Fibroblast of lung (primary cell): ENCODE data around the gene BYSL. TPM values are rescaled to one million over a fixed set of nuclear protein-coding genes. Genes with fewer than 3 reads are reported as not detected.

ENCODE experiments used
- DNase-seq, 2 donors: peaks; one replicate each; pipeline versions ENCODE4 v3.0.0 to v3.0.0-alpha.2; 2010; ENCODE audit warnings: low read depth in 2 of 2
- H2AFZ ChIP-seq: 2 replicates; pipeline ENCODE4 v1.5.1; 2012; ENCODE audit warnings: low read length, control low read depth, inconsistent platforms
- H3K27ac ChIP-seq: 2 replicates; pipeline ENCODE4 v1.5.1; 2011; ENCODE audit warnings: low read length, control low read depth; ENCODE audit not compliant: insufficient read depth
- H3K27me3 ChIP-seq: 2 replicates; pipeline ENCODE4 v1.5.1; 2011; ENCODE audit warnings: mild to moderate bottlenecking, low read length; ENCODE audit not compliant: control insufficient read depth, insufficient read depth
- H3K36me3 ChIP-seq: 2 replicates; pipeline ENCODE4 v1.5.1; 2011; ENCODE audit warnings: low read length; ENCODE audit not compliant: control insufficient read depth, insufficient read depth
- H3K4me1 ChIP-seq: 2 replicates; pipeline ENCODE4 v1.5.1; 2011; ENCODE audit warnings: low read length; ENCODE audit not compliant: control insufficient read depth, insufficient read depth; ENCODE audit errors: extremely low read depth
- H3K4me2 ChIP-seq: 2 replicates; pipeline ENCODE4 v1.5.1; 2011; ENCODE audit warnings: low read length, control low read depth; ENCODE audit not compliant: insufficient read depth; ENCODE audit errors: extremely low read depth
- H3K4me3 ChIP-seq, 4 experiments: fragments of 200-600 bp in 1 of 4; sonication (generic) in 1 of 4; replicated peaks in 1 of 4; 2 replicates each; pipeline ENCODE4 v1.5.1; 2011 to 2016; ENCODE audit warnings: low read length in 4 of 4, low read depth in 3 of 4, mild to moderate bottlenecking in 3 of 4, control low read depth in 2 of 4, inconsistent platforms in 1 of 4, mixed read lengths in 1 of 4; ENCODE audit not compliant: insufficient read depth in 1 of 4; ENCODE audit errors: control extremely low read depth in 1 of 4
- H3K79me2 ChIP-seq: 2 replicates; pipeline ENCODE4 v1.5.1; 2012; ENCODE audit warnings: mild to moderate bottlenecking, low read length, inconsistent platforms; ENCODE audit not compliant: control insufficient read depth, insufficient read depth
- H3K9ac ChIP-seq: 2 replicates; pipeline ENCODE4 v1.5.1; 2011; ENCODE audit warnings: mild to moderate bottlenecking, low read length, control low read depth; ENCODE audit not compliant: insufficient read depth
- H3K9me3 ChIP-seq: 2 replicates; pipeline ENCODE4 v1.5.1; 2012; ENCODE audit warnings: low read depth, low read length; ENCODE audit not compliant: control insufficient read depth, insufficient read depth
- H4K20me1 ChIP-seq: 2 replicates; pipeline ENCODE4 v1.5.1; 2011; ENCODE audit warnings: low read length; ENCODE audit not compliant: control insufficient read depth, insufficient read depth; ENCODE audit errors: extremely low read depth
- CTCF ChIP-seq, 2 donors: IDR thresholded peaks in 1 of 2; conservative IDR thresholded peaks in 1 of 2; 1 replicate in 1 of 2; 2 replicates in 1 of 2; pipeline ENCODE4 v1.5.1; 2011 to 2012; ENCODE audit warnings: low read length in 2 of 2, control low read depth in 1 of 2, inconsistent platforms in 1 of 2, low read depth in 1 of 2, mild to moderate bottlenecking in 1 of 2
- EZH2 ChIP-seq: IDR thresholded peaks from 2 replicates; pipeline ENCODE4 v1.5.1; 2012; ENCODE audit warnings: low read length, control low read depth, mild to moderate bottlenecking; ENCODE audit errors: missing control alignments
- polyA plus RNA-seq, 2 donors: library from polyadenylated mRNA; depleted of rRNA in 1 of 2; stranded (reverse) in 1 of 2; unstranded in 1 of 2; fragments of >200 nt; gene quantifications; 2 replicates each; pipeline ENCODE4 v1.2.1, GENCODE V29; 2011 to 2012; ENCODE audit warnings: missing spikeins in 1 of 2
- total RNA-seq: library from RNA; depleted of rRNA; stranded (reverse); fragments of >200 nt; gene quantifications from 2 replicates; pipeline ENCODE4 v1.2.1, GENCODE V29; 2014

The BYSL gene
- total and polyA plus RNA-seq, 2 donors (not counting 1 experiment from before 2014, with no cell fraction given): 11.3 to 13.7 TPM

- no peaks in the 10 kb centered on the region for H4K20me1 ChIP-seq
- H3K27me3 ChIP-seq: no peaks in the 10 kb centered on the region
- no peak overlapping the region for H2AFZ ChIP-seq
- H3K9me3 ChIP-seq: no peaks in the 10 kb centered on the region
- peak overlapping the region; percentile 63 to 89 (median 79) for H3K4me3 ChIP-seq
- peak overlapping the region; percentile 100 for H3K4me2 ChIP-seq
- H3K79me2 ChIP-seq: no peaks in the 10 kb centered on the region
- TF ChIP-seq EZH2 (no peak), CTCF (conservative IDR thresholded peaks at IDR 0.05 in 1 of 2, IDR thresholded peaks at IDR 0.05 in 1 of 2; ENCODE audit: low read depth in 1 of 2, low read length in 2 of 2) (no peak)
- no peak for DNase-seq
- no peaks in the 10 kb centered on the region for H3K36me3 ChIP-seq
- H3K4me1 ChIP-seq: peaks cover 7% of the 10 kb centered on the region
- H3K27ac ChIP-seq: peak overlapping the region; percentile 71
- H3K9ac ChIP-seq: no peak overlapping the region
Observed at GRCh38 chr6:41896281-41896680, 25.0 kb upstream of the BYSL start.

GRCh38 chr6:41900861-41901260, 20.4 kb upstream of the BYSL start:
- no peaks in the 10 kb centered on the region for H3K36me3 ChIP-seq
- no peaks in the 10 kb centered on the region for H4K20me1 ChIP-seq
- no peaks in the 10 kb centered on the region for H3K27me3 ChIP-seq
- H3K4me1 ChIP-seq: peaks cover 2% of the 10 kb centered on the region
- no peak for TF ChIP-seq EZH2
- TF ChIP-seq CTCF (conservative IDR thresholded peaks at IDR 0.05 in 1 of 2, IDR thresholded peaks at IDR 0.05 in 1 of 2; ENCODE audit: low read depth in 1 of 2, low read length in 2 of 2): no peak
- H3K27ac ChIP-seq: no peak overlapping the region
- H3K4me3 ChIP-seq: no peak overlapping the region
- no peaks in the 10 kb centered on the region for H3K9me3 ChIP-seq
- H2AFZ ChIP-seq: no peak overlapping the region
- DNase-seq: no peak
- no peaks in the 10 kb centered on the region for H3K79me2 ChIP-seq
- no peak overlapping the region for H3K4me2 ChIP-seq
- H3K9ac ChIP-seq: no peak overlapping the region

GRCh38 chr6:41901882-41902519, 19.3 kb upstream of the BYSL start:
- Histone ChIP-seq H3K4me3 (no peak overlapping the region), H3K4me1 (no peaks in the 10 kb centered on the region), H2AFZ (no peak overlapping the region), H3K9ac (no peak overlapping the region), H3K9me3 (no peaks in the 10 kb centered on the region), H3K27ac (no peak overlapping the region), H3K79me2 (no peaks in the 10 kb centered on the region), H3K4me2 (no peak overlapping the region), H3K36me3 (peaks cover 3% of the 10 kb centered on the region), H4K20me1 (no peaks in the 10 kb centered on the region), H3K27me3 (no peaks in the 10 kb centered on the region)
- DNase-seq: peak in 1 of 2 donors; percentile 39
- no peak for TF ChIP-seq EZH2
- TF ChIP-seq CTCF (conservative IDR thresholded peaks at IDR 0.05 in 1 of 2, IDR thresholded peaks at IDR 0.05 in 1 of 2; ENCODE audit: low read depth in 1 of 2, low read length in 2 of 2): peak in 1 of 2 donors; percentile 46
